HG02840 (cell line): ENCODE data around the gene NPR3.

Source experiments
- ATAC-seq: cut with Tn5 transposase; IDR thresholded peaks from one replicate; pipeline ENCODE4 v1.9.1; 2021; ENCODE audit warnings: mild to moderate bottlenecking, moderate library complexity, moderate number of reproducible peaks; ENCODE audit not compliant: unreplicated experiment, low FRiP score

Gene NPR3

DNA sequence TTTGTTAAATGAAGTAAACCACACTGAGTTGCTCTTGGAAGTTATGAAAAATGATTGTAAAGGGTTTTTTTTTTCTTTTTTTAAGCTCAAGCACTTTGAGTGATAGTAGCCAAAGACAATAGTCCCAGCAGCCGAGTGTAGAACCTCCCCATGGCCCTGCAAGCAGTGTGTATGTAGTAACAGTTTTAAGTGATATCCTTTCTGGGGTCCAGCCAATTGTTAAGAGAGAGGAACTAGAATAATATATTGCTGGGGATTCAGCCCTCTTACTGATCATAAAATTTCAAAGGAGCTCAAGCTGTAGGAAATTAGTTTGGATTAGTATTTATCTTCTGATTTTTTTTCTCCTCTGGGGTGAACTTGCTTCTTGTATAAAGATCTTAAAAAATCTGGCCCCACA lies 43.2 kb downstream of the NPR3 start:
- no peak for ATAC-seq

DNA sequence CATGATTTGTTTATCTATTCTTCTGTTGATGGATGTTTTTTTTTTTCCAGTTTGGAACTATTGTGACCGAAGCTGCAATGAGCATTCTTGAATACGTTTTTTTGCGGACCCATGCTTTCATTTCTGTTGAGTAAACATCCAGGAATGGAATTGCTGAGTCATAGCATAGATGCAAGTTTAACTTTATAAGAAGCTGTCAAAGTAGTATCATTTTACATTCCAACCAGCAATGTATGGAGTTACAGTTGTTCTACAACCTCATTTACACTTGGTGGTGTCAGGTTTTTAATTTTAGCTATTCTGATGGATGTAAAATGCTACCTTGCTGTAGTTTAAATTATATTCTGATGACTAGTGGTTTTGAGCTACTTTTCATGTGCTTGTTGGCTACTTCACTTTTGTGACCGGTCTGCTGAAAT lies 49.0 kb downstream of the NPR3 start:
- ATAC-seq, result no peak

DNA sequence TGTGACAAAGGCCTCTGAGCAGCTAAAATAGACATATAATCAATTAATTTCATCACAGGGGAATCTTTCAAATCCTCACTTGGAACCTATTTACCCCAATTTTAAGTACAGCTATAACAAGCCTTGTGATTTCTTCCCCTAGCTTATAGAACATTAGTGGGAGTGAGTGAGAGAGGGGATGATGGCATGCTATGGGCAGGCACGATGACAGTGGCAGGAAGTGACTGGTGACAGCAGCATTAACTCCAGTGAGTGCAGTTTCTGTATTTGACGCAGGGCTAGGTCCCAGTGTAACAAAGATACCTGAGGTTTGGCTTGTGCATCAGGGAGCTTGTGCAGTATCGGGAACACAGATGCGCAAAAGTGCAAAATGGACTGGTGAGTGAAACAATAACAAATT lies 54.1 kb downstream of the NPR3 start:
- no peak for ATAC-seq

GRCh38 chr5:32767948-32768467 lies 56.9 kb downstream of the NPR3 start:
- no peak for ATAC-seq

GRCh38 chr5:32769711-32770110 lies 58.6 kb downstream of the NPR3 start:
- no peak for ATAC-seq

DNA sequence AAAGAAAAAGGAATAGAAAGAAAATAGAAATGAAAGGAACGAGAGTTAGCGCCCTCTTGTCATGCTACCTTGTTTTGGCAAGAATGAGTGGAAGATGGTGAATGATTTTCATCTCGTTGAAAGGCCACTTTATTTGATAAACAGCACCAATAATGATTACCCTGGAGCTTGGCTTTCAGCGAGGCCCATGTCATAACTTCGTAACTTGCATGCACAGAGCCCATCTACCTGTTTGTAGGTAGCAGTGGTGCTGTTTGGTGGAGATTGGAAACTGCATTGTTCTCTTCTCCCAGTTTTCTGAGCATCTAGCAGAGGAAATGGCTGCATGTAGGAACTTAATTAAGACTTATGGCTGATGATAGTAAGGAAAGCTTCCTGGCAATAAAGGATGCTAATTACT lies 59.3 kb downstream of the NPR3 start:
- no peak for ATAC-seq

GRCh38 chr5:32771037-32771436 lies 59.9 kb downstream of the NPR3 start:
- ATAC-seq, result no peak

DNA sequence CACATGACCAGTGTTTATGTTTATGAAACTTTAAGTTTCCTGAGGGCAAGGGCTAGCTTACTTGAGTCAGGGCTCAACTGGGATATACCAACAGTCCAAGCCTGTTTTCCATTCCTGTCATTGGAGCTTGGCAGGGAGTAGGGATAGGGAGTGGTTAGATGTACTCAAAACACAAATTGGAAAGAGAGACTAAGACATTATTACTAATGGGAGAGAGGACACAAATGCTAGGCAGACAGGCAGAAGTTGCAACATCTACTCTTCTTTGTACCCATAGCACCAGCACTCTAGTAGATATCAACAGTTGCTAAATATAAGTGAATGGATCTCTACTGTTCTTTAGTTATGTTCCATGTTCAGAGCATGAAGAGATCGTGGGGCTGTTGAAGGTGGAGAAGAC lies 62.8 kb downstream of the NPR3 start:
- no peak for ATAC-seq

DNA sequence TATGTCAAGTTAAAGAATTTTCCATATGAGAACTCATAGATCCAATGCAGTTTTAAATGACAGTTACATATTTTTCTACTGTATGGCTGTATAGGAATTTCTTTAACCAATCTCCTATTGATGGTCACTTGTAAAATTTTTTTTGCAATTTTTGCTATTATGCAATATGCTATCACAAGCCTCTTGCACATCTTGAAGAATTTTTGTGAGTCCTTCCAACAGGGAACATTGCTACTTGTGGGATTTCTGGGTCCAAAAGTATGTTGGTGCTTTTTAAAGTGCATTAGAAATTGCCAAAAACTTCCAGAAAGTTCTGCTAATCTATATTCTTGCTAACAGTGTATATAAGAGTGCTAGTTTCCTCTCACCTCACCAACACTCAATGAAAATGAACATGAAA lies 65.1 kb downstream of the NPR3 start:
- ATAC-seq, result no peak

GRCh38 chr5:32777222-32777621 lies 66.1 kb downstream of the NPR3 start:
- ATAC-seq, result no peak

DNA sequence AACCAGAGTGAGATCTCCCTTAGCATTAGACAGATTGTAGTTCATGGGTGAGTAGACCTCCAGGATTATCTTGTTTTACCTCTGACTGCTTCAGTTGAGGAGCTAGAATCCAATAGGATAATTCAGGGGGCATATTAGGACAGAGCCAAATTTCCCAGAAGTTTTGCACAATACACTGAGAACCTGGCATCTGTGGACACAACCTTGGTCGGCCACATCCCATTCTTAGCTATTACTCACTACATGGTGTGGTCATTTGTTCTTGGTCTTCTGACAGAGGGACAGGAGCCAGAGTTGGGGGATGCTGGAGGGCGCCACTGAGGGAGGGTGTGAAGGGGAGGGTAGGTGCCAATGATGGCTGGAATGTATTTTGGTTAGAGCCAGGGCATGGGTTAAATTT lies 66.6 kb downstream of the NPR3 start:
- no peak for ATAC-seq

- no peak for ATAC-seq
These were observed 67.3 kb downstream of the NPR3 start for GRCh38 chr5:32778403-32778802.

GRCh38 chr5:32779754-32780415 lies 68.8 kb downstream of the NPR3 start:
- no peak for ATAC-seq

DNA sequence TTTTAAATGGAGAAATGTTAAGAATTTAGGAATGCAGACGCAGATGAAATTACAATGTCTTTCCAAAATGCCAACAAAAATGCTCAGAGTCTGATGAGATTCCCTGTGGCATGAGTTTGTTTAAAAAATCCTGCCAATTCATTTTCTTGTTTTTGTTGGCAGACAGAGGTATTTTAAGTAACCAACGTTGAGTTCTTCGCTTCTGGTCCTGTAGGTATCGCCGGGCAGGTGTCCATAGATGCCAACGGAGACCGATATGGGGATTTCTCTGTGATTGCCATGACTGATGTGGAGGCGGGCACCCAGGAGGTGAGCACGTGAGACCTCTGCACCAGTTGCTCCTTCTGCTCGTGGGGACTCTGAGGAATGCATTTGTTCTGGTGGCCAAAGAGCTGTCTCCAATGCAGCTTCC lies 69.4 kb downstream of the NPR3 start:
- ATAC-seq, result no peak

DNA sequence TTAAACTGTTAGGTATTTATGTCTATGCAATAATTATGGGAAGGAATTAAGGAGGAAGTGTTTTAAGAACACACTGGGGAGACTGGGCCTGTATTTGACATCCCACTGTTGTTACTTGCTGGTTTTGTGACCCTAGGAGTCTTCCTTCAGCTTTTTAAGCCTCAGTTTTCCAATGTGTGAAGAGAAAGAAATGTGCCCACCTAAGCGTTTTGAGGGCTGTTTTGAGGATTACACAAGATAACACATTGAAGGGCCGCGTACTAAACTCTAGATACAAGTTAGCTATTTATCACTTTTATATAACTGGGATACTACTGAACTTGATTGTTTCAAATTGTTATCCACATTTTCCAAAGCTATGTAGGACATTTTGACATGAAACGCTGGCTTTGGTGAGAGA lies 72.5 kb downstream of the NPR3 start:
- no peak for ATAC-seq

GRCh38 chr5:32785611-32786254 lies 74.6 kb downstream of the NPR3 start:
- ATAC-seq, result no peak

- ATAC-seq, result no peak
These were observed 75.2 kb downstream of the NPR3 start for GRCh38 chr5:32786311-32786710.

DNA sequence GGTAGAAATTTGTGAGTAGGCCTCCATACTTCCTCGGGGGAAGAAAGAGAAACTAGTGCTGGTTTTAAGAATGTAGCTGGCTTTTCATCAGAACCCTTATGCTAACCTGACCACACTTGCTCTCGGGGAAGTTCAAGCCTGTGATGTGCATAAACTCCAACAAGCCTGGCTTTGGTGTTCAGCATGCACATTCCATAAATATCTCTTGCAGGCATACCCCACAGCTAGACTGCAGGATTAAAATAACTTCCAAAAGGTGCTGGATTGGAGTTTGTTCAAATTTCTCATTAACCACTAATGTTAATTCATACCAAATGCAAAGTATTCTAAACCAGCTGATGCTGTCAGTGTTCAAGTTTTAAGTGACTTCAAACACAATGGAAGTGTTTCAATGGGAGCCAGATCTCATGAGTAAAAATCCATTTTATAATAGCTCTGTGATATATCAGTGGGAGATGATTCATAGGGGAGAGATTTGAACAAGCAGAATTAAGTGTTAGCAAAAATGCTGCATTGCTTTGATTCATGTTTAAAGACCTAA lies 79.4 kb downstream of the NPR3 start:
- ATAC-seq, result no peak

GRCh38 chr5:32791536-32792243 lies 80.6 kb downstream of the NPR3 start:
- ATAC-seq, result no peak

GRCh38 chr5:32794086-32794485 lies 83.0 kb downstream of the NPR3 start:
- ATAC-seq, result no peak

- ATAC-seq, result no peak
These were observed 91.6 kb downstream of the NPR3 start for GRCh38 chr5:32802764-32803163.
